NCI-H2081 treated with DMSO at 0.1 percent for 48 hours (cell line): Measurements from ENCODE around the gene CTU2.

Experiments used
- DNase-seq: peaks from one replicate; lab custom pipeline; 2025; lab: John Stamatoyannopoulos, UW

CTU2 gene

GRCh38 chr16:88761143-88761534 lies 54.8 kb downstream of the CTU2 start:
- DNase-seq, result no peak

DNA sequence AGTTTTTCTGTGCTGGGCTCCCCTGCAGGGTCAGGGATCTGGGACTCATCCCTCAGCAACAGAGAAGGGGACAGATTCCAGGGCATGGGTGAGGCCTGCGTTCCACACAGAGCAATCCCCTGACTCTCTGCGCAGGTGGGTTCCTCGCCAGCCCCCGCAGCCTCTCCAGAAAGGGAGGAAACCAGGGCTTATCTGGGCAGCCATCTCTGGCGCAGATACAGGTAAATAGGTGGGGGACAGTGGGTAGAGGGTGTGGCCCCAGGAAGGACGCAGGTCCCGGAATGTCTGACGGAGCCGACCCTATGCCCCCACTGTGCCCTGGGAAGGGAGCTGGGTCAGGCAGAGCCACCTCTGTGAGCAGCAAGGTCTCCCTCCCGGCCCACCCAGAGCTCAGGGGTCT lies 55.5 kb downstream of the CTU2 start:
- no peak for DNase-seq

DNA sequence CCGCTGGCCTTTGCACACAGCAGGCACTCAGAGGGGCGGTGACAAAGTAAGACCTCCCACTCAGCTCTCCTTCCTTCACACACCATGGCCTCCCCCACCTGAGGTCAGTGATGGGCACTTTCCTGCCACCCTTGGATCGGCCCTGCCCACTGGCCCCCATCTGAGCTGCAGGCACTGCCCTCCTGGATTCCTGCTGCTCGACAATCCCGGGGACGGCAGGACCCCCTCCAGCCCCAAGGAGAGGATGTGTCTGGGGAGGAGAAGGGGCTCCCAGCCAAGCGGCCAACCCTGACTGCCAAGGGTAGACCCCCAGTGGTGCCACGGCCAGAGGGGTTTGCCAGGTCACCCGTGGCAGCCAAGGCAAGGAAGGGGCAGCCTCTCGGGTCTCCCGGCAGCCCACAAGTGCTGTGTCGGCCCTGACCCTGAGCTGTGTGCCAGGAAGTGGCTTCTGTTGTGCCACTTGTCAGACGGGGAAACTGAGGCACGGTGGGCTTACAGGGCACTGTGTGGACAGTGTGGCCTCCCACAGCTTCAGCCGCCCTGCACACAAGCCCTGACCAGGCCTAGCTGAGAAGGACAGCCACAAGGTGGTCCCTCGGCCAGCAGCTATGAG lies 56.1 kb downstream of the CTU2 start:
- no peak for DNase-seq

DNA sequence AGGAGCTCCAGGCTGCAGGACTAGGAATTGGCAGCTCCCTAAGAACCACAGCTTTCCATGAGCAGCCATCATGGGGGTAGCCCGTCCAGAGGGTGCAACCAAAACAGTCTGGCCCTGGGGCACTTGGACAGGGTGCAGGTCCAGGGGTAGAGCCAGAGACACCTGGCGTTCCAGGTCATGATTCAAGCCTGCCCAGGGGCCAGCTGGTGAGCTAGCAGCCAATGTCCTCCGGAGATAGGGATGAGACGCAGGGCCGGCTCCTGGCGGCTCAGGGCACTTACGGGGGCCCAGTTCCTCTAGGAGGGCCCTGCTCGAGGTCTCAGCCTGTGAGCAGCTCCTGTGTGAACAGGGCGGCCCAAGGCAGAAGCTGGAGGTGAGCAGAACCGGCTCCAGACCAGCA lies 56.6 kb downstream of the CTU2 start:
- no peak for DNase-seq

DNA sequence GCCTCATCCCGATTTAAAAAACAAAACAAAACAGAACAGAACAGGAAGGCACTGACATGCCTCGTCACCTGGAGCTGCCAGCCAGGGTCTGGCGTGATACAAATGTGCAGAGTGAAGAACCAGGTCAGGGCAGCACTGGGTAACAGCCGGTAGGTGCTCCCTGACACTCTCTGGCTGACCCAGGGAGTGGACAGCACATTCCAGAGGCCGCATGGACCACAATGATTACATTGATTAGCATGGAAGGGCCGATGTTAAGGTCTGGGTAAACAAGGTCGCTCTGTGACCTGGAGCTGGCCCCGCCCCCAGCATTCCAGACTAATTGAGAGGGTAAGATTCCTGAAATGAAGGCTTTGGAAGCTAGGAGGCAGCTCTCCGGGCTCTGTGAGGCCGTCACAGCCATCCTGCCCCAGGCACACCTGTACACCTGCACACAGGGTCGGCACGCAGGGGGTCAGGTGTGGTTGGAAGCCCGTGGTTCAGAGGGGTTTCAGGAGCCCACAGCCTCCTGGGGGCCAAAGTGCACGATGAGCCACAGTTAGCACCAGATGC lies 57.3 kb downstream of the CTU2 start:
- no peak for DNase-seq

DNA sequence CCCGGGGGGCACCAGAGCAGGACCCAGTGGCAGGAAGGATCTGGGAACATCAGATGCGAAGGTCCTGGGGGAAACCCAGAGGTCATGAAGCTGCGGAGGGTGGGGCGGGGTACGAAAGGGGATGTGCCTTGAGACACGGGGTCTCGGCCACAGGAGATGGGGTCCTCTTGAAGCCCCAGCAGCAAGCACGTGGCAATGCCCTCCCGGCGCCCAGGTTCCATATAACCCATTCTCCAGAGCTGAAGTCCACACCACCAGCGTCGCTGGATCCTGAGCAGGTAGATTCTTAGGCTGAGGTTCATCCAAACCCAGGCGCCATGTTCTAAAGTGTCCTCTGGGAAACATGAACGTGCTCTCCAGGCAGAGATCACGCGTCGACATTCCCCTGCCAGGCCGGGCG lies 57.8 kb downstream of the CTU2 start:
- no peak for DNase-seq

GRCh38 chr16:88764913-88765349 lies 58.6 kb downstream of the CTU2 start:
- no peak for DNase-seq
